SK-N-DZ (cell line): Measurements from ENCODE around the gene CD300E. TPM values are rescaled to one million over a fixed set of nuclear protein-coding genes. Genes with fewer than 3 reads are reported as not detected.
"Not testable (repeated sequence)": the region's sequence is repeated elsewhere in the genome, so short reads cannot be mapped to it uniquely, and the experiment has no call there.

Experiments
- DNase-seq: peaks from one replicate; pipeline ENCODE4 v3.0.0-alpha.2; 2015; ENCODE audit warnings: low spot score
- polyA plus RNA-seq, 2 experiments: library from polyadenylated mRNA; depleted of rRNA; stranded (reverse); fragments of >200 nt; gene quantifications; 2 replicates each; pipeline ENCODE4 v1.2.3, GENCODE V29; 2014

Gene CD300E
- polyA plus RNA-seq (2014; cell fraction: cytosol; rRNA removed): not detected in 2 replicates
- not detected in 2 replicates for polyA plus RNA-seq (2014; cell fraction: nucleus; rRNA removed)

DNA sequence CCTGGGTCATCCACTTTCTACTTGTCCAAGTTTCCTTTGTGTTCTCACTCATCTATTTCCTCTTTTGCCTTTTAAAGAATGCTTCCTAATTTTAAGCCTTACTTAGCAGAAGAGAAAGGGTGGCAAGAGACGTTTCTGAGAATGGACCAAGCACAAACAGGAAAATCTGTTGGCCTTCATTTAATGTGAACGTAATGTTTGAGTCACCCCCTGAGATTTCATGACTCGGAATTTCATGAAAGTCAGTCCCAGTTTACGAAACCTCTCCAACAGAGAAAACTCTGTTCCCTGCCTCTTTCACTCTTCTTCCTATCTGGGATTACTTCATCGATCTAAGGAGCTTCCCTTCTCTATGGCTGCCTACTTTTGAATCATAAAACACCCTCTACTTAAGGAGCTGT, at the start of gene CD300E:
TSS of gene CD300E (minus strand) at position 46 of the 401 bp plus-strand sequence. CDS start 117 bp downstream, outside the sequence.
- DNase-seq: no peak

- peak; percentile 38 for DNase-seq
Measured at GRCh38 chr17:74671031-74671771, 47.7 kb upstream of the CD300E start.

DNA sequence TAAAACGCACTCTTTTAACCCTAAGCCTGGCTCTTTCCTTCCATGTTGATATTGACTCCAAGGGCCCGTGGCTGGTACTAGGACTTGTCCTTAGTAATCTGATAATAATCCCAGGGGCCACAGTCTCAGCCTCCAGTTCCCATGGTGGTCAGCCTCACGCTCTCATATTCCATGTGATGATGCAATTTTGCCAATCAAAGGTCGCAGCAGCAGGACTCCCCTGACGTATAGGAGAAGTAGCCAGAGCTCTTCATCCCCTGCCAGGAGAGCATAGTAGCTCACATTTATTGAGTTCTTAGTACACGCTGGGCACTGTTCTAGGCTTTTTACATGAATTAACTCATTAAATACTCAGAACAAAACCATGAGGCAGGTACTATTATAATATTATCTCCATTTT, 46.8 kb upstream of the CD300E start:
- DNase-seq: no peak

- DNase-seq: no peak
Measured at GRCh38 chr17:74663561-74663960, 40.0 kb upstream of the CD300E start.

DNA sequence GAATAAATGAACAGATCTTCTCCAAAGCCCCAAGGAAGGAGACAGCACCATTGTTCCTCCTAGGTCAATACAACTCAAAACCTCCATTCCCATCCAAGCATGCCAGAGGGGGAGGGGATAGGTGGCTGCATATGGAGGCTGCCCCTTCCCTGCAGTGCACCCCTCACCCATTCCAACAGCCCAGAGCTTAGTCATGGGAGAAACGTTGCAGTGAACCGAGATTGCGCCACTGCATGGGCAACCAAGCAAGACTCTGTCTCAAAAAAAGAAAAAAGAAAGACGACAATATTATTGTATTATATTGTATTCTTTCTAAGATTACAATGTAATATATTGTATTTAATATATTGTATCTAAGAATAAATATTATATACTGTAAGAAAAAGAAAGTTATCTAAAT, 36.4 kb upstream of the CD300E start:
- DNase-seq: no peak

GRCh38 chr17:74658620-74659019, 35.1 kb upstream of the CD300E start:
- DNase-seq: no peak

DNA sequence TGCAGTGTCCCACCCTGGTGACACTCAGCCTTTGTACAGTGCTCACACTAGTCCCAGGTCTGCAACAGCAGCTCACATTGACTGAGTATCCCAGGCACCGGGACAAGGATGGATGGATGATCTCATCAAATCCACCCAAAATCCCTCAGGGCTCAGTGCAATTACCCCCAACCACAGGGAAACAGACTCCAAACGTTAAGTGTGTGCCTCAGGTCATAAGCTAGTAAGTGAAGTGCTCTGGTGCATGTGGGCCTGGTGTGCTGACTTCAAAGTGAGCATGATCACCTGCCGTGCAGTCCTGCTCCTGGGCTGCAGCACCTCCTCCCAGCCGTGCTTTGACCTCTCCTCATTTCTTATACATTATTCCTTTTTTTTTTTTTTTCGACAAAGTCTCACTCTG, 31.2 kb upstream of the CD300E start:
- no peak for DNase-seq

DNA sequence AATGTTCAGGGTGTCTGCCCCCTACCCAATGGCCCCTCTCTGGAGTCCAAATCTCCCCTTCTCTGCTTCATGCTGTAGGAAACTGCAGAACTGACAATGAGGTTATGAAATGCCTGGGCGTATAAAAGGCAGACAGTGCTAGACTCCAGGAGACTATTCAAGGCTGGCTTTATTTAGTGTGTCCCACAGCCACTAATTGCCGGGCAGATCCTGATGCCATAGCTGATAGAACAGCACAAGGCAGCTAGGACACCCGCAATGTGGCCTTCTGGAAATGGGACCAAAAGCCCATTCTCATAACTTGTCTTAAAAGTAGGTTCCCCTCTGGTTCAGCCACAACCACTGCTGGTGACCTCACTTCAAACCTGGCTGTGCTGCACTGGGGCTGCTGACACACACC, 28.5 kb upstream of the CD300E start:
- DNase-seq: no peak

DNA sequence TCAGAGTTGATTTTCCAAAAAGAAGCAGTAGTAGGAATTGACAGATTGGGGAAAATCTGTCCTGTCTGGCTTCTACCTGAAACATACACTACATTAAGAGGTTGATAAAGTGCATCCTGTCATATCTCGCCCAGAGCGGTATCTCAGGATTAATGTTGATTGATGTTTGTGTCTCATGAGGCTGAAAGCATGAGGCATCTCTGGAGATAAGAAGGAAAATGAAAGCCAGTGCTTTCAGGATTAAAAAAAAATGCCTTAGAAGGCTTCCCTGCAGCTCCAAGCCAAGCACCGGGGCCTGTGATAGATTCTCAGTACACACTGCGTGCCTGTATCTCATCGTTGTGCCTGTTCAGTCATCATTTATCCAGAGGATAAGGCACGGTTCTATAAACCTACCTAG, 26.4 kb upstream of the CD300E start:
- peak; percentile 54 for DNase-seq

DNA sequence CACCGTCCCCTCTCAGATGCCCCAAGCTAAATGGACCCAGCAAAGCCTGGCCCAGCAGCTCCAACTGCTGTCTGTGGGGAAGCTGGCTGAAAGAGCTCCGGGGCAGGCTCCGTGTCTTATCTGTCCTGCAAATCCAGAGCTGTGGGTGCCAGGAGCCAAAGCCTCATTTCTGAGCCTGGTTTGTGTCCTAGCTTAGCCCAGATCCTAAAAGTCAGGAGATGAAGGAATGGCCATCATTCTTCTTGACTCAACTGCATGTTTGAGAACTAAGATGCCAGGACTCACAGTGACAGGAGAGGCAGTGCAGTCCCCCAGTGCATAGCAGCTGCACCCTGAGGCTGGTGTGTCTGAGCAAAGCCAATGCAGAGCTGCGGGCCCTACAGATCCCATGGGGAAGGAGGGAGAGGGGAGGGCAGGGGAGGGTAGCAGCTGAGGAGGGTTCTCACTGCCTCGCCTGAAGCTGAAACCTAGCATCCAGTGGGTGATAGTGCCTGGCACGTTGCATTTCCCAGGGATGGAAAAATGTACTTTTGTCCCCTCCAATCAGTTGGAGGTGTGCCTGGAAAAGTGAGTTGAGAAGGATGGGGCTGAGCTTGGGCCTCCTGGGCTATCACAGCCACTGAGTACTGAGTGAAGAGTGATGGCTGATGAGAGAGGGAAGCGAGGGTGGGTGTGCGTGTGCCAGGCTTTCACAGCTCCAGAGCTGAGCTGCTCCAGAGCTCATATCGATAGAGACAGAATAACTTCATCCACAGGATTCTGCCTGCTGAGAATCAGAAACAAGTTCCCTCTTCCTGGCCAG, 24.5 kb upstream of the CD300E start:
- peak; percentile 29 for DNase-seq

DNA sequence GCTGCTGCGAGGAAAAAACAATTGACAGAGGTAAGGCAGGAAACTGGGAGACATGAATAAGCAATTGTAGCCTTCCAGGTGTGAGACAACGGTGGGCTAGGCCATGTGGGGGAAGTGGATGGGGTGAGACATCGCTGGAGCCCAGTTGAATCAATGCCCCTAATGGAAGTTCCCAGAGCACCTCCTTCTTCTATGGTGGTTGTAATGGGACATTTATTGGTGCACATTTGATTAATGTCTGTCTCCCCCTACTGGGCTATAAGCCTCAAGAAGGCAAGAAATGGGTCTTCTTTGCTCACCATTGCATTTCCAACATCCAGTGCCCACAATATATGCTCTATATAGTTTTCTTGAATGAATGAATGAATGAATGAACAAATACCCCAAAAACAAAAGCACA, 22.7 kb upstream of the CD300E start:
- DNase-seq: no peak

DNA sequence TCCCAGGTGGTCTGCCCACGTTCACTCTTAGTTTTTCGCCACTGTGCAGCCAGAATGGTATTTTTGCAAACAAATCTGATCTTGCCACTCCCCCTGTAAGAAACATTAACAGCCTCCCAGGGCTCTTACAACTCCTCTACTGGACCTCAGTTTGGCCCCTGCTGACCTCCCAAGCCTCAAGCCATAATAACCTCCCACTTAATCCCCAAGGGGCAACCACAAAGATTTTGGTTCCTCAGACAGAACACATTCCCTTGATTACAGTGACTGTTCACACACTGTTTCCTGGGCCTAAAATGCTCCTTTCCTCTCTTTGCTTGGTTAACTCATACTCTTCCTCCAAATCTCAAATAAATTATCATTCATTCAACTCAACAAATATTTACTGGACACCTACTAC, 21.5 kb upstream of the CD300E start:
- no peak for DNase-seq

- no peak for DNase-seq
Measured at GRCh38 chr17:74644419-74644818, 20.9 kb upstream of the CD300E start.

DNA sequence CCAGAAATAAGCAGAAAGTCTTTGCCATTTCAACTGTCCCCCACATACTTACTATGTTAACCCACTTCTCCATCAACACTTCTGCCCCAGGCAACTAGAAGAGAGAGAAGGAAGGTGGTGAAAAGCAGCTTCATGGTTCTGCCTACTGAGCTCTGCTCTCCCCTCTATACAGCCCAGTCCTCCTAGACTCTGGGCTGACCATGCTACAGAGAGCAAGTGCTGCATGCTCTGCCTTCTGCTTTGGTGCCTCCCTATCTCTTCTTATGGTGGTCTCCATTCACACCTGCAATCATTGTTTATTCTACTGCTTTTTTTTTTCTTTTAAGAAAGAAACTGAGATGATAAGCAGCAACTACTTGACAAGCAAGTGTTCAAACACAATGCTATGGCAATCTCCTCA, 20.3 kb upstream of the CD300E start:
- DNase-seq: no peak

GRCh38 chr17:74642995-74643394, 19.5 kb upstream of the CD300E start:
- no peak for DNase-seq

DNA sequence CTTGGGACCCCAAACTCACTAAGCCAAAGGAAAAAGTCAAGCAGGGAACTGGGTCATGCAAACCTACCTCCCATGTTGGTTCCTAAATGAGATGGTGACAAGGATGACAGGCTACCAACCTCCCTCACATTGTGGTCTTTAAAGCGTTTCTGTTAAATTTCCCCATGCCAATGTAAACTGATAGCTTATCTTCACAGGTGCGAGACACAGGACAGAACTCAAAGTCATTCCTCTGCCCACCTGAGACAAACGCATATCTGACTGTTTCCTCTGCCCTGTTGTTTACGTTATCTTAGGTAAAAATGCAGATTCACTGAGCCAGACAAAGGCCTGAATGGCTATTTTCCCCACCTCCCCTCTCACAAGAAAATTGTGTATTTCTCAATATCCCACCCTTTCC, 19.0 kb upstream of the CD300E start:
- DNase-seq: no peak

- no peak for DNase-seq
Measured at GRCh38 chr17:74641958-74642298, 18.4 kb upstream of the CD300E start.

GRCh38 chr17:74641224-74641957, 17.9 kb upstream of the CD300E start:
- no peak for DNase-seq

GRCh38 chr17:74639704-74640151, 16.2 kb upstream of the CD300E start:
- no peak for DNase-seq

GRCh38 chr17:74637926-74638325, 14.4 kb upstream of the CD300E start:
- no peak for DNase-seq

DNA sequence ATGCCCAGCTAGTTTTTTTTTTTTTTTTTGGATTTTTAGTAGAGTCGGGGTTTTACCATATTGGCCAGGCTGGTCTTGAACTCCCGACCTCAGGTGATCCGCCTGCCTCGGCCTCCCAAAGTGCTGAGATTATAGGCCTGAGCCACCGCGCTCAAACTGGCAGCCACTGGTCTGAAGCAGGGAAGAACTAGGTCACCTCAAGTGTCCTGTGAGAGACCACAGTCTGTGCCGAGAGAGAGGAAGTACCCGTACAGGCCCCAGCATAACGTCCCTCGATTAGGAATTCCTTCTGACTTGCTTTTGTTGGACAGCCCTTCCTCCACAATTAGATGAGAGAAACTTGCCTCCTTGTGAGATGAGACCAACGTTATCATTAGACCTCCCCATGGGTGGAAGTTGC, 13.7 kb upstream of the CD300E start:
- no peak for DNase-seq

GRCh38 chr17:74636541-74637085, 13.1 kb upstream of the CD300E start:
- not testable (repeated sequence) for DNase-seq
